H4 (cell line): ENCODE results near the gene ANAPC4. TPM values are rescaled to one million over a fixed set of nuclear protein-coding genes. Genes with fewer than 3 reads are reported as not detected.
"Not testable (repeated sequence)": the region's sequence is repeated elsewhere in the genome, so short reads cannot be mapped to it uniquely, and the experiment has no call there.

Experiments
- DNase-seq: peaks from one replicate; pipeline ENCODE4 v3.0.0-alpha.2; 2015; ENCODE audit warnings: low spot score
- total RNA-seq: library from RNA; depleted of rRNA; stranded (reverse); fragments of >200 nt; shearing (Covaris generic); gene quantifications from 2 replicates; pipeline ENCODE4 v1.2.3, GENCODE V29; 2014; rRNA removed

ANAPC4 gene, protein sequence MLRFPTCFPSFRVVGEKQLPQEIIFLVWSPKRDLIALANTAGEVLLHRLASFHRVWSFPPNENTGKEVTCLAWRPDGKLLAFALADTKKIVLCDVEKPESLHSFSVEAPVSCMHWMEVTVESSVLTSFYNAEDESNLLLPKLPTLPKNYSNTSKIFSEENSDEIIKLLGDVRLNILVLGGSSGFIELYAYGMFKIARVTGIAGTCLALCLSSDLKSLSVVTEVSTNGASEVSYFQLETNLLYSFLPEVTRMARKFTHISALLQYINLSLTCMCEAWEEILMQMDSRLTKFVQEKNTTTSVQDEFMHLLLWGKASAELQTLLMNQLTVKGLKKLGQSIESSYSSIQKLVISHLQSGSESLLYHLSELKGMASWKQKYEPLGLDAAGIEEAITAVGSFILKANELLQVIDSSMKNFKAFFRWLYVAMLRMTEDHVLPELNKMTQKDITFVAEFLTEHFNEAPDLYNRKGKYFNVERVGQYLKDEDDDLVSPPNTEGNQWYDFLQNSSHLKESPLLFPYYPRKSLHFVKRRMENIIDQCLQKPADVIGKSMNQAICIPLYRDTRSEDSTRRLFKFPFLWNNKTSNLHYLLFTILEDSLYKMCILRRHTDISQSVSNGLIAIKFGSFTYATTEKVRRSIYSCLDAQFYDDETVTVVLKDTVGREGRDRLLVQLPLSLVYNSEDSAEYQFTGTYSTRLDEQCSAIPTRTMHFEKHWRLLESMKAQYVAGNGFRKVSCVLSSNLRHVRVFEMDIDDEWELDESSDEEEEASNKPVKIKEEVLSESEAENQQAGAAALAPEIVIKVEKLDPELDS
- total RNA-seq, result 16.0 and 22.6 TPM in 2 replicates

DNA sequence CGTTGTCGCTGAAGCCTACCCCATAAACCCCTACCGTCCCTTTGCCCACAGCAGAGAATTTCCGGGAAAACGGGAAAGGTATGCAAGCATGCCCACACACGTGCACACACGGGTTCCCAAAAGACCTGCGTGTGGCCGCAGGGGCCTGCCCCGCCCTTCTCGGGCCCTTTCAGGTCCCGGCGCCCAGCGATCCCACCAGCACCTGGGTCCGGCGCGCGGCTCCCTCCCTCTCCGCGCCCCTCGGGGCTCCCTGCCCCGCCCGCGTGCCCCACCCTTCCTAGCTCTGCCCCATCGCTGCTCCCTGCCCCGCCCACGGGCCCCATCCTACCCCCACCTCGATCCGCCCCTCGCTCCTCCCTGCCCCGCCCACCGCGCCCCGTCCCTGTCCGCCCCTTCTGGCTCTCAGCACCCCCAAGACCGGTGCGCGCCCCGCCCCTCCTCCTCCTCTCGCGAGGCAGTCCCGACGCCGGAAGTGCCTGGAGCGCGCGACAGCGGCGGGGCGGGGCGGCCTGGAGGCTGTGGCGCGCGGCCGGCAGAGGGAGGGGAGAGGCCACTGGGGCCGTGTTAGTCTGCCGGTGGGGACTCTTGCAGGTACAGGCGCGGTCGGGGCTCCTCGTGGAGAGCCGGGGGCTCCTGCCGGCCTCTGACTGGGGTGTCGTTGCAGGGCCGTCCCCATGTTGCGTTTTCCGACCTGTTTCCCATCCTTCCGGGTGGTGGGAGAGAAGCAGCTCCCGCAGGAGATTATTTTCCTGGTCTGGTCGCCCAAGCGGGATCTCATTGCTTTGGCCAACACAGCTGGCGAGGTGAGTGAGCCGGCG, at the start of gene ANAPC4:
TSS of gene ANAPC4 (plus strand) at position 510 of the 818 bp plus-strand sequence. CDS start at position 675, 165 bp downstream.
- peak; percentile 93 for DNase-seq

DNA sequence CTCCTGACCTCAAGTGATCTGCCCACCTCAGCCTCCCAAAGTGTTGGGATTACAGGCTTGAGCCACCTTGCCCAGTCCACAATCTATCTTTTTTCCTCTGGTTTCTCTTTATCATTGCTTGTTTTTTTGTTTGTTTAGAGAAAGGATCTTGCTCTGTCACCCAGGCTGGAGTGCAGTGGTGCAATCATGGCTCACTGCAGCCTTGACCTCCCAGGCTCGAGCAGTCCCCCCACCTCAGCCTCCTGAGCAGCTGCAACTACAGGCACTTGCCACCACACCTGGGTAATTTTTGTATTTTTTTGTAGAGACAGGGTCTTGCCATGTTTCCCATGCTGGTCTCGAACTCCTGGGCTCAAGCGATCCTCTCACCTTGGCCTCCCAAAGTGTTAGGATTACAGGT, 48.6 kb upstream of the ANAPC4 start:
- DNase-seq, result not testable (repeated sequence)

DNA sequence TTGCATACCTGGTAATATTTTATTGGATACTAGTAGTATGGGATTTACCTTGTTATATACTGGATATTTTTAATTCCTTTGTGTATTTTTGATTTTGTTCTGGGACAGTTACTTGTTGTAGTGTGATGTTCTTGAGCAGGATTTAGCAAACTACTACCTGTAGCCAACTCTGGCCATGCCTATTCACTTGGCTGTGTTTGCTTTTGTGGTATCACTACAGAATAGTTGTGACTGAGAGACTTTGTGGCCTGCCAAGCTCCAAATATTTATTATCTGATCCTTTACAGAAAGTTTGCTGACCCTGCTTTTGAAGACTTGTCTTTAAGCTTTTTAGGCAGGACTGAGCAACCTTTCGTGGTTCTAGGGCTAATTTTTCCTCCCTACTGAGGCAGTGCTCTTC, 46.7 kb upstream of the ANAPC4 start:
- no peak for DNase-seq

DNA sequence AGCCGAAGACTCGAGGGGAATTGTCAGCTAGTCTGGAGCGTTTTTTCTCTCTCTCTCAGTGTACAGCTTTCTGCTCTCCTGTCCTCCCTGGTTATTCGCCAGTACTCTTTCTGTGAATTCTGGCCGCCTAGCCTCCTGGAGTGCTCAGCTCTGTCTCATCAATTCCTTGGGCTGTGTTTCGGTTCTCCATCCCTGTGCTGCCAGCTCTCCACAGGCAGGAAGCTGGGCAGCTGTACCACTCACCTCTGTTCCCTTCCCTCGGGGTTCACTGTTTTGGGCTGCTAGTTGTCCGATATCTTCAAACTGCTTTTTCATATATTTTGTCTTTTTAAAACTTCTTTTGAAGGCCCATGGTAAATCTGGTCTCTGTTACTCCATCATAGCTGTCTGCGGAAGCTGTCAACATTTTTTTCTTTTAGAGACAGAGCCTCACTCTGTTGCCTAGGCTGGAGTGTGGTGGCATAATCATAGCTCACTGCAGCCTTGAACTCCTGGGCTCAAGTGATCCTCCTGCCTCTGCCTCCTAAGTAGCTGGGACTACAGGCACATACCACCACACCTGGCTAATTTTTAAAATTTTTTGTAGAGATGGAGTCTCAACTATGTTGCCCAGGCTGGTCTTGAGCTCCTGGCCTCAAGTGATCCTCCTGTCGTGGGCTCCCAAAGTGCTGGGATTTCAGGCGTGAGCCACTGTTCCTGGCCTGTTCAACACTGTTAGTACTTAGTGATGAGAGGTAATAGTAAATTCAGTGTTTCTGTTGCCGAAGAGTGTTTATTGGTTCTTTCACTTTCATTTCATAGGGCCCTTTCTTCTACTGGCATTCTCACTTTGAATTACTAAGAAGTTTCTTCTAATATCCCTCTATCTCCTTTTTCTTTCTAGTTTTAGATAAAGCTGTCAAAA, 45.9 kb upstream of the ANAPC4 start:
- DNase-seq, result no peak

DNA sequence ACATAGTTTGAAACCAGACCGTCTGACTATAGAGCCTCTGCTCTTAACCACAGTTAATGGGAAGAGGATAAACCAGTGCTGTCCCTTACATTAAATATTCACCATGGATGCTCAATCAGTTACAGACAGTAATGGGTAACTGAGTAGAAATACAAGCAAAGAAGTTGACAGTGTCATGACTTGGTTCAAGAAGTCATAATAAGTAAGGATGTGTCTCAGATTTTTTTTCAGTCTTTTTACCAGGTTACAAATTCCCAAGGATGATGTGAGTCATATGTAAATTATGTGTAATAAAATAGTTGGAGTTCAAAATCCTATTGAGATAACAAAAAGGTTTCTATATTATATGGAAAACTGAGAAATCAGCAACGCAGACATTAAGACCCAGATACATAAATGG, 33.4 kb upstream of the ANAPC4 start:
- no peak for DNase-seq

DNA sequence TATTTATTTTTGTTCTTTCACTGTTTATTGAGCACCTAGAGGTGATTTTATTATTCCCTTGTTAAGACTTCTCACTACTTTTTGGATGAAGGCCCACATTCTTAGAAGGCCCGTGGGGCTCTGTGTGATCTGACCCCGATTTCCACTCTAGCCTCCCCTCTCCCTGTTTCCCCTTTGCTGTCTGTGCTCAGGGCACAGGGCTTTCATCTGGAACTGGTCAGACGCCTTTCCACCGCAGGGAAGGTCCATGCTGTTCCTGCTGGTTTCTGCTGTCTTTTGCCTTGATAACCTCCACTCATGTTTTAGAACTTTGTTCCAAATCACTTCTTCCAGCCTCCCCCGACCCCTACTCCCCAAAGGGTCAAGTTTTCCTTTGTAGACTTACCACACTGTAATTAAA, 31.3 kb upstream of the ANAPC4 start:
- DNase-seq, result no peak

DNA sequence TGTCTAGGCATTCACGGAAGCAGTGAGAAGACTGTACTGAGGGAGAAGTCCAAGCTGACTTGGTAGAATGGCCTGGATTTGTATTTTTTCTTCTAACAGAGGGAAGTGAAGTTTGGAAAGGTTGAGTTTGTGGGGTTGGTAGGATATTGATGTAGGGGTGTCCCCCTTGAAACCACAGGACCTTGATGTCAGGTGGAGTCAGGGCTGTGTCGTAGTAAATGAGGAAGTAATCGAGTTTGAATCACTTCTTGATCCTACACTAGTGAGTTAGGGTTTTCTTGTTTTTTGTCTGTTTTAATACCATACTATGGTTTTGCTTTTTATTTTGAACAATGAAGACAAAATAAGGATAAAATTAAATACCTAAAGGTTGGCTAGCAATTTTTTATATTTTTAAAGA, 30.1 kb upstream of the ANAPC4 start:
- DNase-seq, result no peak

DNA sequence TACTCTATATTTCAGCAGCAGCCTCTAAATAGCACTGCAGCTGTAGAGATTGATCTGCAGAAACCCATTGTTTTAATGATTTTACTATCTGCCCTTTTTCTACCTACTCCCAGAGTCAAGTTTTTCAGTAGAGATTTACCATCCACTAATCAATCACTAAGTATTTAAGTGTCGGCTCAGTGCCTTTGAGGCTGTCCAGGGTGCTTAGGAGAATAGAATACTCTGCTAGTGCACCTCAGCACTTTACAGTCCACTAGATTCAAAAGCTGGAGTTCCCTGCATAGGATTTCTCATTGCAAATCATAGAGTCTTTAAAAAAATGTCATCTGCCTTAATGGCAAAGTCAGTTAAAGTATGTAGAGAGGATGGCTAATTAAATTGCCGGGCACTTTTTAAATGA, 29.6 kb upstream of the ANAPC4 start:
- DNase-seq, result no peak

DNA sequence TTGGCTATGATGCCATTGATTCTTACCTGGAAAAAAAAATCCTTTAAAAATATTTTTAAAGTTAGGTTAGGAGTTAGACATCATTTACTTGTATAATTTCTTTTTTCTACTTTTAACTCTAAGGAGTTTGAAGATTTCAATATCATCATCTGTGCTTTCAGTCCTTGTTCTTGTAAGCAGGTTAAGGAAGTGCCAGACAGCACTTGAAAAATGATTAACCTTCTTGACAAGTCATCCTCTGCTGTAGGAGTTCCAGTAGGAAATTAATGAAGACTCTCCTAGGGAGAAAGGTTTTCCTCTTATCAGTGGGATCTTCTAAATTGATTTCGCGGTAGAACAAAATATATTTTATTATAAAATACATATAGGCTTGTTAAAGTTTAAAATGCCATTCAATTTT, 29.1 kb upstream of the ANAPC4 start:
- no peak for DNase-seq

DNA sequence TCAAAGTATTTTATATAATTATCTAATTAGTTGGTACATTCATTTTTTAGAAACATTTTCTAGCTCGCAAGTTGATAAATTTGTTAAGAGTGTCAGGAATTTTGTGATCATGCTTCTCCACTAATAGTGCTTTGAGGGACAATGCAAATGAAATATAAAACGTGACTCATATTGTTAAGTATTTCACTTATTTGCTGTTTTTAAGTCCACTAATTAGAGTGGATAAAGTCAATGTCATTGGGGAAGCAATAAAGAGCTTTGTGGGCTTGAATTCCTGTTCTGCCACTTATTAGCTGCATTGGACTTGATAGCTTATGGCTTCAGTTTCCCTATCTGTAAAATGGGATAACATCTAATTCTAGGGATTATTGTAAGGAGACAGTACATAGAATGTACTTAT, 26.5 kb upstream of the ANAPC4 start:
- no peak for DNase-seq

DNA sequence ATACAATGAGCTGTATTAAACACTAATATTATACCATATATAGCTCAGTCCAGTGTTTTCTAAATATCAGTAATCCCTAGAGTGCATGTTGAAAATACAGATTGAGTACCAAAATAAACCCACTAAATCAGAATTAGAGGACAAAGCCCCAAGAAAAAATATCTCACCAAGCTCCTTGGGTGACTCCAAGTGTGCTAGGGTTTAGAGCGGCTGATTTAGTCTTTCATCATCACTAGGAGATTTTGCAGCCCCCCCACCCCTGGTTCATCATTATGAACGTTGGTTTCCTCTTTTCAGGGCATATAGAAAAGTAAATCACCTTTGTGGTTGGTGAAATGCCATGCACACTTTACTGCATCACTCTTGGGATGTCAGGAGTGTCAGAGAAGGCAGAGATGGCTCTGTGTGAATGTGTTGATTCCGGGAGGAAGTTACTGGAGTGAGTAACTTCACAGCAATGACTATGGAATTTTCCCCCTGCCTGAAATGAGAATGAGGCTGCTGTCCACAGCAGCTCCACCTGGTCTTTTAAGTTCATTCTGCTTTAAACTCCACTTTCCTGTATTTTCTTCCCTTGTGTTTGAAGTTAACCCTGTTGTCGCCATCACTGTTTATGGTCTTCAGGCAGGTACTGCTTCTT, 25.2 kb upstream of the ANAPC4 start:
- DNase-seq, result peak; percentile 16

DNA sequence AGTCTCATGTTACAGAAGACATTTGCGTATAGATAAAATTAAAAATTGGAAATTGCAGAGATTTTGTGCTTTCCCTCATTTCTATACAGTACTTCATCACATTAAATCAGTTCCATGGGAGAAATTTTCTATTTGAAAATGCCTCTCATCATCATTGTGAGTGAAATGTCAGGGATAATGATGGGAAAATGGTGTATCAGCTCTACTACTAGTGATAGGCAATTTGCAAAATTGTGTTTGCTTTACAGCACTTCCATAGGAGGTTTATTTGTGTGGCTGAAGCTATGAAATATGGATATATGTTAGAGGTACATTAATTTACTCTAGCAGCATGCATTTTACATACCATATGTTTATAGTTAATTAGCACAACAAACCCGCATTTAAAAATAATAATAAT, 21.0 kb upstream of the ANAPC4 start:
- no peak for DNase-seq

DNA sequence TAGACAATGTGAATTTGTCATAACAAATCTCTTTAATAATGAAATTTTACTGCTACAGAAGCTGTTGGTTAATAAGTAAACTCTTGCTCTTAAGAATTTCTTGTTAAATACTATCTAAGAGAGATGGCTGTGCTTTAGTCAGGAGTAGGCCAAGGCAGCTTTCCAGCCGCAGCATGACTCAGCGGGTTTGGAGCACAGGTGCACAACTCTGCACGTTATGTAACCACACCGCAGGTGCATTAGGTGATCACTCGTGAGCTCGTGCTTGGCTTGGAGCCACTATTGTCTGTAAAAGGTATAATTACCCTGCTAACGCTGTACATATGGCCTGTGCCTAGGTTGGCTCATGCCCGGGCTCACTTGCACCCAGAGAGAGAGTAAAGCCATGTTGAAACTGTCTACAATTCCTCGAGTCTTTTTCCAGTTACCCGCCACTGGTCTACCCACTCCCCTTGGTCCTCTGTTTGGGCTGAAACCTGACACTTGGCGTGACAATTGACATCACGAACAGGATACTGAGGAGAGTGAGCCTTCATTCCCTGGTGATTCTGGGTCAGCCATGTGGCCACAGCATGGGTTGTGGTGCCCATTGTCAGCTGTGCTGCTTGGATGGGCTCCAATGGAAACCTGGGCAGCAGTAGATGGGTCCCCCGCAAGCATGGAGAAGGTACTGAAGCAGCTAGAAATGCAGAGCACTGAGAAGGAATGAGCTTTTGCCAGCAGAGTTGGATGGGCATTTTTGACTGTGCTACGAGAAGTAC, 18.4 kb upstream of the ANAPC4 start:
- DNase-seq, result no peak

DNA sequence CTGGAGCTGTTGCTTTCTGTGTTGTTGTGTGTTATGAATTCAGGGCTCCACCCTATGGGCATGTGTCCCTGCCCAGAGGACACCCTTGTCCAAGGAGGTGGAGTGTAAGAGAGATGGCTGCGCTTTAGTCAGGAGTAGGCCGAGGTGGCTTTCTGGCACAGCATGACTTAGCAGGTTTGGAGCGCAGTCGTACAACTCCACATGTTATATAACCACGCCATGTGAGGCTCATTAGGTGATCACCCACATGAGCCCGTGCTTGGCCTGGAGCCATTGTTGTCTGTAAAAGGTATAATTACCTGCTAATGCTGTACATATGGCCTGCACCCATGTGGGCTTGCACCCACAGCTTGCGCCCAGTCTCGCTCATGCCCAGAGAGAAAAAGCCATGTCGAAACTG, 15.8 kb upstream of the ANAPC4 start:
- no peak for DNase-seq

DNA sequence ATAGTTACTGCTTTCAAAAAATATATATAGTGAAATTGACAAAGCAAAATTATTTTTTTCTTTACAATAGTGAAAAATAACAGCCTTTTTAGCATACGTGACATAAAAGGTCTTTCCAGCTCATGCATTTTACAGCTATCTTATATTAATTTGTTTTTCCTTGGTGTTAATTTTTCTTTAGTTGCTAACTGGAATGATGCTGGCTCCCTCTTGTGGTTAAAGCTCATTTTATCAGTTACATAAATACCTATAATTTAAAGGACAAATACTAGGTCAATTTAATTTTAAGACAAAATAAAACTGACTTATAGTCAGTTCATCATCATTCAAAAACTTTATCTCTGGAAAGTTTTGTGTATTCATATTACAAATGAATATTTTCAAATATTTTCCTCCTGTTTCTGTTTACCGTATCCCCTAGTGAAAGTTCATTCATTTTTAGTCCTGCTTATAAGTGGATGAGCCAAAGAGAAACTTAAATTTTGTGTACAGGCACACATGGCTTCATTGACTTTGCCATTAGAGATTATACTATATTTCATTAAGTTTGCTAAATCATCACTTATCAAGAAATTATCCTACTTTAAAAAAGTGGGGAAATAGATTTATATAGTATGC, 9.9 kb upstream of the ANAPC4 start:
- DNase-seq, result no peak

DNA sequence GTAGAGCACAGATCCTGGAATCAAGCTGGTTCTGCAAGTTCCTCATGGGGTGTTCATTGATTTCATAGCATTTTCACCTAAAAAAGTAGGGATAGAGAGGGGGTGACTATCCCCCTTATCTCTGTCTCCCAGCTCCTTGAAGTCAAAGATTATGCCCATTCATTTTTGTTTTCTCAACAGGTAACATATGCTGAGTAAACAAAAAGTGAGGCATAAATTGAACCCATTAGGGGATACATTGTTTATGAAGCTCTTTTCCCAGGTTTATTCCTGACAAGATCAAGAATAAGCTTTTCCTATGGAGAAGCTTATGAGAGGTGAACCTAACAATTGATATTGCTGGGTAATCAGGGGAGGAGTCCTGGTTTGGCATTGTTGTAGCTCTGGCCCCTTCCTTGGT, 9.2 kb upstream of the ANAPC4 start:
- DNase-seq, result no peak

DNA sequence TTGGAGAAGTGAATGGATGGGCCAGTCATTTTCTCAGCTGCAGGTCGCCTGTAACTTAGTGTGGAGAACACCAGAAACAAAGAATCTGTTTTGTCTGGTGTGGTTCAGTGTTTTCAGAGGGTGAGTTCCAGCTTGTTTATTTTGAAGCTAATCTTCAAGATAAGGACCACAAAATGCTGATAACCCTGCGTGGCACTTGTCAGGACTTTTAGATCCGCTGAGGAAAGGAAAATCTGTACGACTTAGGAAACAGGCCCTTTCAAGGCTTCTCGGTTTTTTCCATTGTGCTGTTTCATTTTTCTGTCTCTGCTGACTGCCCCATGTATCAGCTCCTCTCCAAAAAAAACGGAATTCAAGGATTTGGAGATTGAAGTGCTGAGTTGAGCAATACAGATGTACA, 8.7 kb upstream of the ANAPC4 start:
- DNase-seq, result no peak

DNA sequence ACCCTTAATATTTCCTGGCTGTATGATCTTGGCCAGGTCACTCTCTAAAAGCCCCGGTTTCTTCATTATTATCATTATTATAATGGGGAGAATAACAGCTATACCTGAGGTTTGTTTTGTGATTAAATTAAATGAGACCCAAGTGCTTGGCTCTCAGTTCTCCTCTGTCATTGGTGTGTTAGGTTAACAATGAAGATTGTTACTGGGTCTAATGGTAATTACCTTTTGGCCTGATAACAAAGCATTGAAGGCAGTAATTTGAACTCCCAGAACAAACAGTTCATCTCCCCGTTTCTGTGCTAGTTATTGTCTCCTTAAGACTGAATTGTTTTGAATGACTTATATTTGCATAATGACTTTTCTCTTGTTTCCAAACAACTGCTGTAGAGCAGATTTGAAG, 6.8 kb upstream of the ANAPC4 start:
- no peak for DNase-seq

DNA sequence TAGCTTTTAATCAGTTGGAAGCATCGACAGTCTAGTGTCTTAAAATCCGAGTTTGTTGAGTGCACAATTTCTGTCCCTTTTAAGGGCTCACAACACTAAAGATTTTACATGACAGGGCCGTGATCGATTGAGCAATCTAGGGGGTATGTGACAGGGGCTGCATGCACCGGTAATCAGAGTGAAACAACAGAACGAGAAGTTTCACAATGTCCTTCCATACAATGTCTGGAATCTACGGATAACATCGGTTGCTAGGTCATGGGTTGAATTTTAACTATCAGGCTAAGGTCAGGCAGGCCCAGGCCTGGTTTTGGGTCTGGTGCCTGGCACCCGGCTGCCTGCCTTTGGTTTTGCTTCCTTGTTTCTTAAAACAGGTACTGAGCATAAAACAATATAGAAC, 4.5 kb upstream of the ANAPC4 start:
- DNase-seq, result not testable (repeated sequence)
